Stimulated activated CD8-positive, alpha-beta memory T cell treated with anti-CD3 and anti-CD28 coated beads, Interleukin-15, amount 100 ng/mL, for 1 hour (primary cell): ENCODE results near the gene CHST1.

Experiments used
- DNase-seq: peaks from one replicate; pipeline ENCODE4 v3.0.0-alpha.2; 2020; ENCODE audit warnings: low read depth

The CHST1 gene

GRCh38 chr11:45606514-45607281 is 58.7 kb downstream of the CHST1 start:
- no peak for DNase-seq

GRCh38 chr11:45605051-45605450 is 60.4 kb downstream of the CHST1 start:
- no peak for DNase-seq

GRCh38 chr11:45603946-45604682 is 61.3 kb downstream of the CHST1 start:
- no peak for DNase-seq

- no peak for DNase-seq
These were observed 66.1 kb downstream of the CHST1 start for GRCh38 chr11:45599161-45599943.
